PC-9 (cell line): ENCODE results near the gene MOBP. TPM values are rescaled to one million over a fixed set of nuclear protein-coding genes. Genes with fewer than 3 reads are reported as not detected.

Experiments used
- BruUV-seq: library from RNA; stranded (reverse); fragments of 400-500 nt; replicated peaks from 2 replicates; lab custom pipeline; 2021; lab: Mats Ljungman, UMichigan
- CTCF ChIA-PET: fragments of 300-600 bp; sonication (Branson Sonifier 250); formaldehyde crosslinking; loops from one replicate; lab custom pipeline; 2022; ENCODE audit warnings: antibody characterized with exemption; lab: Charles Lee
- POLR2A ChIA-PET: fragments of 300-600 bp; sonication (Branson Sonifier 250); formaldehyde crosslinking; loops from one replicate; lab custom pipeline; 2022; ENCODE audit warnings: antibody characterized with exemption; ENCODE audit not compliant: unreplicated experiment; lab: Charles Lee
- DNase-seq, 2 experiments: peaks; one replicate each; pipeline versions ENCODE4 v3.0.0 to v3.0.0-alpha.2; 2015 to 2022; ENCODE audit warnings: mixed read lengths in 1 of 2
- H2AFZ ChIP-seq: fragments of 200-600 bp; sonication (generic); 2 replicates; pipeline ENCODE4 v1.8.1; 2017; ENCODE audit warnings: antibody characterized with exemption
- H3F3A ChIP-seq: fragments of 200-600 bp; sonication (generic); 2 replicates; pipeline ENCODE4 v1.8.1; 2017; ENCODE audit warnings: antibody characterized with exemption, mild to moderate bottlenecking, low read depth; ENCODE audit not compliant: insufficient read depth
- H3K27ac ChIP-seq: fragments of 200-600 bp; sonication (generic); 2 replicates; pipeline ENCODE4 v1.6.1; 2016; ENCODE audit warnings: mixed run types
- H3K27me3 ChIP-seq: fragments of 200-600 bp; sonication (generic); 2 replicates; pipeline ENCODE4 v1.6.1; 2016; ENCODE audit warnings: low read depth, mixed run types; ENCODE audit not compliant: insufficient read depth
- H3K36me3 ChIP-seq: fragments of 200-600 bp; sonication (generic); 2 replicates; pipeline ENCODE4 v1.6.1; 2016; ENCODE audit warnings: low read depth, mixed run types
- H3K4me1 ChIP-seq: fragments of 200-600 bp; sonication (generic); replicated peaks from 2 replicates; pipeline ENCODE4 v1.6.1; 2016; ENCODE audit warnings: mixed run types; ENCODE audit not compliant: insufficient read depth
- H3K4me2 ChIP-seq: fragments of 200-600 bp; sonication (generic); 2 replicates; pipeline ENCODE4 v1.6.1; 2017; ENCODE audit warnings: mixed run types
- H3K4me3 ChIP-seq: fragments of 200-600 bp; sonication (generic); 2 replicates; pipeline ENCODE4 v1.6.1; 2016; ENCODE audit warnings: mixed run types
- H3K79me2 ChIP-seq: fragments of 200-600 bp; sonication (generic); 2 replicates; pipeline ENCODE4 v1.6.1; 2017; ENCODE audit warnings: low read depth, mixed run types
- H3K9me2 ChIP-seq: fragments of 200-600 bp; sonication (generic); 2 replicates; pipeline ENCODE4 v1.8.1; 2017; ENCODE audit warnings: mild to moderate bottlenecking; ENCODE audit not compliant: insufficient read depth
- H3K9me3 ChIP-seq: fragments of 200-600 bp; sonication (generic); 2 replicates; pipeline ENCODE4 v1.8.1; 2016; ENCODE audit warnings: low read depth; ENCODE audit not compliant: insufficient read depth
- H4K20me1 ChIP-seq: fragments of 200-600 bp; sonication (generic); 2 replicates; pipeline ENCODE4 v1.8.1; 2017; ENCODE audit not compliant: insufficient read depth
- CTCF ChIP-seq: fragments of 200-600 bp; sonication (generic); conservative IDR thresholded peaks from 2 replicates; pipeline ENCODE4 v1.6.1; 2017; ENCODE audit warnings: mixed run types, antibody characterized with exemption, mild to moderate bottlenecking, moderate library complexity
- EZH2 ChIP-seq: fragments of 200-600 bp; sonication (generic); IDR thresholded peaks from 2 replicates; pipeline ENCODE4 v1.8.0; 2017; ENCODE audit warnings: antibody characterized with exemption, low read depth
- intact Hi-C: fragments of 100-400 bp; cut with micrococcal nuclease; formaldehyde crosslinking; loops from one replicate; pipeline ENCODE4 v1.10.0; 2022; ENCODE audit not compliant: unreplicated experiment
- total RNA-seq: library from RNA; stranded (reverse); gene quantifications from 2 replicates; pipeline ENCODE4 v1.2.3, GENCODE V29; 2021

Gene MOBP
- total RNA-seq, 1 experiment from 2014 or later = not detected

DNA sequence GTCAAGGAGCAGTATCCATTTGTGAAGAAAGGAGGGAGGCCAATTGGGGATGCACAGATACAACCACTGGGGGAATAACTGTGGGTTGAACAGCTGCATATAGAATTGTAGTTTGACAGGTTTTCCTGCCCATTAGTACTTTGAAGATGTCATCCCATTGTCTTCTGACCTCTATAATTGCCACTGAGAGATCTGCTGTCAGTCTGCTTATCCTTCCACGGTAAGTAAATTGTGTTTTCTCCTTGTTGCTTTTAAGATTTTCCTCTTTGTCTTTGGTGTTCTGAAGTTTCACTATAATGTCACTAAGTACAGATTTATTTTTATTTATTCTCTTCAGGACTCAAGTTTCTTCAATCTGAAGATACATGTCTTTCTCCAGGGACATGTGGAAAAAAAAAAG, 56.6 kb downstream of the MOBP start:
- no peaks in the 10 kb centered on the region for H3K4me1 ChIP-seq
- ChIA-PET CTCF (no interaction called here), POLR2A (no interaction called here)
- TF ChIP-seq CTCF (no peak), EZH2 (no peak)
- no peaks in the 10 kb centered on the region for H3F3A ChIP-seq
- H3K27me3 ChIP-seq = peaks cover 13% of the 10 kb centered on the region
- intact Hi-C loops = no loop called here
- no peaks in the 10 kb centered on the region for H3K9me2 ChIP-seq
- H2AFZ ChIP-seq = no peak overlapping the region
- peaks cover 3% of the 10 kb centered on the region for H3K9me3 ChIP-seq
- DNase-seq = no peak
- no TSS peak for BruUV-seq
- H3K36me3 ChIP-seq = no peaks in the 10 kb centered on the region
- no peaks in the 10 kb centered on the region for H3K79me2 ChIP-seq
- H3K27ac ChIP-seq = no peak overlapping the region
- no peak overlapping the region for H3K4me3 ChIP-seq
- no peak overlapping the region for H3K4me2 ChIP-seq
- H4K20me1 ChIP-seq = no peaks in the 10 kb centered on the region

DNA sequence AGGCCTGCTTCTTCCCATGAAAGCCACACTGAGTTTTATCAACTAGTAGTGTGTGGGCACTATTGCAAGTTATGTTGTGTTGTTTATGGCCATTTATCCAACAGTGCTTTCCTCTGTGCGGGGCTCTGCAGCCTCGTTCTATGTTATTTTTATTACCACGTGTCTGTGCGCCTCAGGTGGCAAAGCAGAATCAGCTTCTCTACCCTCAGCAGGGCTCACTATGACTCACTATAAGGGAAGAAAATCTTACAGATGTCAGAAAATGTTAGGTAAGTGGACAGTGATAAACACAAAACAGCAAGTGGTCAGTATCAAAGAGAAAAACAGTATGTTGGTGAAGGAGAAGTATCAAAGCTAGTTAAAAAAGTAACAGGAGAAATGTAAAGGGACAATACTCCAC, 61.4 kb downstream of the MOBP start:
- ChIA-PET CTCF (interaction anchor here (0.6 kb wide), 1 partner anchor 9 kb away, joined by 9 read pairs; no protein-coding TSS in a partner anchor), POLR2A (no interaction called here)
- intact Hi-C loops = no loop called here
- no peak for DNase-seq
- H3K36me3 ChIP-seq = no peaks in the 10 kb centered on the region
- H3K79me2 ChIP-seq = no peaks in the 10 kb centered on the region
- H3K9me2 ChIP-seq = no peaks in the 10 kb centered on the region
- no peaks in the 10 kb centered on the region for H3K4me1 ChIP-seq
- no peak overlapping the region for H2AFZ ChIP-seq
- no peaks in the 10 kb centered on the region for H4K20me1 ChIP-seq
- no peak for TF ChIP-seq EZH2
- no peak overlapping the region for H3K27ac ChIP-seq
- BruUV-seq = no TSS peak
- H3K4me2 ChIP-seq = no peak overlapping the region
- peaks cover 3% of the 10 kb centered on the region for H3K9me3 ChIP-seq
- no peak overlapping the region for H3K4me3 ChIP-seq
- no peaks in the 10 kb centered on the region for H3K27me3 ChIP-seq
- no peaks in the 10 kb centered on the region for H3F3A ChIP-seq

DNA sequence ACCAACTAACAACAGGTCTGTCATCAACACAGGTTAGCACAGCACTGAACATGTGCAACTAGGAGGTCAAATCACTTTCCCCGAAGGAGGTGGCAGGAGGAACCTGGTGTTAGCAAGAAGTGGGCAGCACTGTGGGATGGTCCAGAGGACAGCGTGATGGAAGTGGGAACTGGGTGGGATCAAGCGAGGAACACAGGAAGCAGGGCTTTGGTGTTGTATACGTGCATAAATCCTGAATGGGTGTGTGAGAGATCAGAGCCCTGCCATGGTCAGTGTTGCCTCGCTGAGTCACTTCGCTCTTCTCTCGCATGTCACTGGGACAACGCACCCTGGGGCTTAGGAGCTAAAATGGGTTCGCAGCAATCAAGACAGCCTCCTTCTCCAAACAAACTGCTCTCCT, 62.1 kb downstream of the MOBP start:
- Histone ChIP-seq H3F3A (no peaks in the 10 kb centered on the region), H3K4me3 (no peak overlapping the region), H3K27ac (no peak overlapping the region), H3K27me3 (no peaks in the 10 kb centered on the region), H3K9me2 (no peaks in the 10 kb centered on the region), H3K79me2 (no peaks in the 10 kb centered on the region), H3K9me3 (no peaks in the 10 kb centered on the region; the same call in 1 of the 2 replicates), H3K4me2 (no peak overlapping the region), H3K4me1 (no peaks in the 10 kb centered on the region), H3K36me3 (no peaks in the 10 kb centered on the region), H2AFZ (no peak overlapping the region), H4K20me1 (no peaks in the 10 kb centered on the region)
- TF ChIP-seq CTCF (no peak), EZH2 (no peak)
- intact Hi-C loops = no loop called here
- no TSS peak for BruUV-seq
- ChIA-PET CTCF (no interaction called here), POLR2A (no interaction called here)
- DNase-seq = no peak

GRCh38 chr3:39531066-39531465, 63.6 kb downstream of the MOBP start:
- Histone ChIP-seq H3K9me2 (no peaks in the 10 kb centered on the region), H3F3A (no peaks in the 10 kb centered on the region), H3K4me2 (no peak overlapping the region), H3K4me1 (no peaks in the 10 kb centered on the region), H3K36me3 (no peaks in the 10 kb centered on the region), H3K9me3 (no peaks in the 10 kb centered on the region), H3K27me3 (no peaks in the 10 kb centered on the region; the same call in 1 of the 2 replicates), H2AFZ (no peak overlapping the region), H4K20me1 (no peaks in the 10 kb centered on the region), H3K27ac (no peak overlapping the region), H3K79me2 (no peaks in the 10 kb centered on the region), H3K4me3 (no peak overlapping the region)
- DNase-seq = no peak
- ChIA-PET POLR2A (no interaction called here), CTCF (no interaction called here)
- intact Hi-C loops = no loop called here
- BruUV-seq = no TSS peak
- TF ChIP-seq CTCF (no peak), EZH2 (no peak)
